Suprapubic skin (tissue), 4 donors: ENCODE data around the gene LIN28B. TPM values are rescaled to one million over a fixed set of nuclear protein-coding genes. Genes with fewer than 3 reads are reported as not detected.
"Not testable (repeated sequence)": the region's sequence is repeated elsewhere in the genome, so short reads cannot be mapped to it uniquely, and the experiment has no call there.

ENCODE experiments used
- DNase-seq, 2 donors: peaks; one replicate each; pipeline ENCODE4 v3.0.0-alpha.2; 2019; ENCODE audit warnings: low spot score in 2 of 2
- H3K27ac ChIP-seq: fragments of 200-600 bp; sonication (generic); one replicate; pipeline ENCODE4 v1.5.1; 2019
- H3K27me3 ChIP-seq: fragments of 200-600 bp; sonication (generic); one replicate; pipeline ENCODE4 v1.5.1; 2019
- H3K36me3 ChIP-seq: fragments of 200-600 bp; sonication (generic); one replicate; pipeline ENCODE4 v1.5.1; 2019
- H3K4me1 ChIP-seq: fragments of 200-600 bp; sonication (generic); one replicate; pipeline ENCODE4 v1.5.1; 2019
- H3K4me3 ChIP-seq: fragments of 200-600 bp; sonication (generic); one replicate; pipeline ENCODE4 v1.5.1; 2019; ENCODE audit warnings: mild to moderate bottlenecking
- H3K9me3 ChIP-seq: fragments of 200-600 bp; sonication (generic); one replicate; pipeline ENCODE4 v1.5.1; 2019
- EP300 ChIP-seq: sonication (generic); formaldehyde crosslinking; IDR thresholded peaks from one replicate; pipeline ENCODE4 v1.6.1; 2017; ENCODE audit warnings: antibody characterized with exemption
- POLR2A ChIP-seq, 2 donors: fragments of 450-650 bp; IDR thresholded peaks; one replicate each; pipeline ENCODE4 v1.6.1; 2017; ENCODE audit warnings: antibody characterized with exemption in 2 of 2, mild to moderate bottlenecking in 2 of 2, moderate library complexity in 2 of 2
- POLR2AphosphoS5 ChIP-seq, 3 donors: sonication (generic); formaldehyde crosslinking; IDR thresholded peaks; one replicate each; pipeline ENCODE4 v1.6.1; 2017; ENCODE audit warnings: antibody characterized with exemption in 3 of 3
- WGBS: methylation state at CpG from one replicate; pipeline ENCODE4 v1.1.5; 2018; 5-methylcytosine and 5-hydroxymethylcytosine counted together
- total RNA-seq, 4 donors: library from RNA; depleted of rRNA; stranded (reverse); fragments of >200 nt; gene quantifications; one replicate each; pipeline ENCODE4 v1.1.0, GENCODE V29; 2016
- TF ChIP-seq, protein P1 (sequence below), 2 donors: fragments of 200-600 bp in 1 of 2; fragments of 450-650 bp in 1 of 2; sonication (generic) in 1 of 2; IDR thresholded peaks; one replicate each; pipeline ENCODE4 v1.5.1; 2016 to 2019; ENCODE audit warnings: antibody characterized with exemption in 2 of 2, mild to moderate bottlenecking in 1 of 2, moderate library complexity in 1 of 2

LIN28B gene
- total RNA-seq, 4 donors from 2014 or later = not detected

DNA sequence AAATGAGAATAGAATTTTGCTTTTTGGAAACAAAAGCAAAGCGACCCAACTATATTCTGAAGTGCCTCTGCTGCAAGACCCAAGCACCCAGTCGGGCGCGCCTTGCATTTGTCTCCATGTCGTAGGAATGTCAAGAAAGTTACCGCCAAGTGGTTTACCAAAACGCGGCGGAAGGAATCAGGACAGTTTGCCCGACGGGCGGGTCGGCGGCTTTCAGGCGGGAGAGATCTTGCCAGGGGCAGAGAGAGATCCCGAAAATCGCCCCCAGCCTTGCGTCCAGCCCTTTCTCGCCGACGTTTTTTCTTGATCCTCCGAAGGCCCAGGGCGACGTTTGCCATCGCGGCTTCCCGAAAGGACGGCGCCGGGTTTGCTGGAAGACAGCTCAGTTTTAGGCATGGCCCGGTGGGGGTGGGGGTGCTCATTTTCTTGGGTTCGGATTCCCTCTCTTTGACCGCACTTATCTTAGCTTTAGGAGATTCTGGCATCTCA is 4.0 kb upstream of the LIN28B start:
- Histone ChIP-seq H3K27me3 (peaks cover 94% of the 10 kb centered on the region), H3K36me3 (no peaks in the 10 kb centered on the region), H3K27ac (no peak overlapping the region), H3K4me3 (no peak overlapping the region), H3K4me1 (peaks cover 13% of the 10 kb centered on the region), H3K9me3 (no peaks in the 10 kb centered on the region)
- DNase-seq = no peak
- 20% methylated on average over 33 of the region's 33 CpGs for WGBS
- no peak for TF ChIP-seq POLR2AphosphoS5 (IDR thresholded peaks at IDR 0.05)
- TF ChIP-seq, protein P1, sequence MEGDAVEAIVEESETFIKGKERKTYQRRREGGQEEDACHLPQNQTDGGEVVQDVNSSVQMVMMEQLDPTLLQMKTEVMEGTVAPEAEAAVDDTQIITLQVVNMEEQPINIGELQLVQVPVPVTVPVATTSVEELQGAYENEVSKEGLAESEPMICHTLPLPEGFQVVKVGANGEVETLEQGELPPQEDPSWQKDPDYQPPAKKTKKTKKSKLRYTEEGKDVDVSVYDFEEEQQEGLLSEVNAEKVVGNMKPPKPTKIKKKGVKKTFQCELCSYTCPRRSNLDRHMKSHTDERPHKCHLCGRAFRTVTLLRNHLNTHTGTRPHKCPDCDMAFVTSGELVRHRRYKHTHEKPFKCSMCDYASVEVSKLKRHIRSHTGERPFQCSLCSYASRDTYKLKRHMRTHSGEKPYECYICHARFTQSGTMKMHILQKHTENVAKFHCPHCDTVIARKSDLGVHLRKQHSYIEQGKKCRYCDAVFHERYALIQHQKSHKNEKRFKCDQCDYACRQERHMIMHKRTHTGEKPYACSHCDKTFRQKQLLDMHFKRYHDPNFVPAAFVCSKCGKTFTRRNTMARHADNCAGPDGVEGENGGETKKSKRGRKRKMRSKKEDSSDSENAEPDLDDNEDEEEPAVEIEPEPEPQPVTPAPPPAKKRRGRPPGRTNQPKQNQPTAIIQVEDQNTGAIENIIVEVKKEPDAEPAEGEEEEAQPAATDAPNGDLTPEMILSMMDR (IDR thresholded peaks at IDR 0.05) = no peak
- TF ChIP-seq POLR2A (IDR thresholded peaks at IDR 0.05) = no peak
- no peak for TF ChIP-seq EP300

DNA sequence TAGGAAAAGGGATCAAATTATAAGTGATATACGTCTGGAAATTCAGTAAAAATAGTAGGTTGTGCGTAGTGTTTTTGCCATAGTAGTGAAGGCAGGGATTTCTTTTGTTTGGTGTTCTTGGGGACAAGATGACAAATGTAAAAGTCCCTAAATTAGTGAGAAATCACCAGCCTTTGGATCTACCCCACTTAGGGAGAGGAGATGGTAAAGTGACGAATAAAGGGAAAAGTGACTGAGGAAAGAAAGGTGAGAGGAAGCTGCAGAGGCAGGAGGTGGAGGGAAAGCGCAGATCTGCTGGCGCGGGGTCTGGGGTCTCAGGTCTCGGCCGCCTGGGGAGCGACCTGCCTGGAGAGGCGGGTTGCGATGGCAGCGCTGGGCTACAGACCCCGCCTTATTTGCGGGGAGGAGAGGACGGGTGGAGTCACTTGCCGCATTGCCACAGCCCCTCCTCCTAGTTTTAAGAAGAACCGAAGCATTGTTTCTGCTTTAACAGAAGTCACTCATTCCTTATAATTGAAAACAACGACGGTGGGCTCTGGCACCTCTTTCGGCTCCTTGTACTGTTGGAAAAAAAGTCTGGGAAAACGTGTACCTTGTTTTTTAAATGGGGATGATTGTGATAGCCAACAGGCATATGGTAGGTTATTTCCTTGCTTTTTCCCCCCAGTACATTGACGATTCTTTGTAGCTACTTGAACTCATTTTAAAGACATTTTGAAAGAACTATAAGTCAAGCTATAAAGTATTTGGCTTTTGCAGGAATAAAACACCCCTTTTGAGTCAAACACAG is 3.3 kb upstream of the LIN28B start:
- 11% methylated on average over 22 of the region's 22 CpGs for WGBS
- H3K27me3 ChIP-seq = peaks cover 95% of the 10 kb centered on the region
- not testable (repeated sequence) for H3K36me3 ChIP-seq, H3K27ac ChIP-seq, H3K4me3 ChIP-seq, H3K9me3 ChIP-seq, DNase-seq
- H3K4me1 ChIP-seq = peaks cover 13% of the 10 kb centered on the region

DNA sequence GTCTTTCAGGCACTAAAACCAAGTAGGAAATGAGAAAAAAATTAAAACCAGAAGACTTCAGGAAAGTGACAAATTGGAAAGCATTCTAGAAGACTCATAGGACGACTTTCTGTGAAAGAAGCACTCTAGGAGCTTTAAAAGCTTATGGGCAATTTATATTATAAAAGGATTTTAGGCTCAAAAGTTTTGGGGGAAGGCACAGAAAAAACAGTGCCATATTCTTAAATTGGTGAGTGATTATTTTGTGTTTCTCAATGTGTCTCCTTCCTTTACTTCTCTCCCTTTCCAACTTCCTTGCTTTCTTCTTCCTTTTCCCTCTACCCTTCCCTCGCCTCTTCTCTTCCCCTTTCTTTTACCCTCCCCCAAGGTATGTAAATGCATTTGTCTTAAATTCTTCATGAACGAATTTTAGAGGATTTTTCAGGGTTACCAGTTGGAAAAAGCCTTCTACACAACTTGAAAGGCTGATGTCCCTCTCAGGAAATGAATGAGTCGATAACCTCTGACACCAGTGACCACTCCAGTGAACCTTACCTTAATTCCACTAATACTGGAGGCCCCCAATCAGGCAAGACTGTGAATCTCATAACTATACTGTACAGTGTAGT is 2.6 kb upstream of the LIN28B start:
- WGBS = 47% methylated on average over 4 of the region's 4 CpGs
- DNase-seq = no peak
- Histone ChIP-seq H3K27ac (no peak overlapping the region), H3K4me1 (peaks cover 13% of the 10 kb centered on the region), H3K27me3 (peaks cover 99% of the 10 kb centered on the region), H3K9me3 (no peaks in the 10 kb centered on the region), H3K4me3 (no peak overlapping the region), H3K36me3 (no peaks in the 10 kb centered on the region)
- TF ChIP-seq, protein P1 (IDR thresholded peaks at IDR 0.05) = no peak
- TF ChIP-seq POLR2A (IDR thresholded peaks at IDR 0.05) (no peak), EP300 (no peak), POLR2AphosphoS5 (IDR thresholded peaks at IDR 0.05) (no peak)

DNA sequence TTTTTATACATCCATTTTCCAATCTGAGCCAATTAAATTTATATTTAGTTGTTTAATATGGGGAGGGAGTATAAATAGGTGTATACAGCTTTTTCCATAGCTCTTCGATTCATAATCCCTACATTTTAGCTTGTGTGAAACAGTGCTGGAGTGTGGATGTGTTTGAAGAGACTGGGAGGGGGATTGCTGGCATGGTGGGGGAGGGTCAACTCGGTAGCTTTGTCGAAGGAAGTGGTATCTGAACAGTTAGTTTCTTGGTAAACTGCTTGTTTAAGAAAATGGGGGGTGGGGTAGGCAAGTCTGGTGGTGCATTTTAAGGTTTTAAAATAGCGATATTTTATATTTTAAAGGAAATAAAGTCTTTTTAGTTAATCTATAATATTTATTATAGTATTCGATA is 1.4 kb upstream of the LIN28B start:
- Histone ChIP-seq H3K4me3 (no peak overlapping the region), H3K36me3 (no peaks in the 10 kb centered on the region), H3K4me1 (peaks cover 13% of the 10 kb centered on the region), H3K9me3 (no peaks in the 10 kb centered on the region), H3K27ac (no peak overlapping the region), H3K27me3 (peaks cover 92% of the 10 kb centered on the region)
- WGBS = 35% methylated on average over 5 of the region's 5 CpGs
- DNase-seq = no peak
- TF ChIP-seq, protein P1 (IDR thresholded peaks at IDR 0.05) = no peak

DNA sequence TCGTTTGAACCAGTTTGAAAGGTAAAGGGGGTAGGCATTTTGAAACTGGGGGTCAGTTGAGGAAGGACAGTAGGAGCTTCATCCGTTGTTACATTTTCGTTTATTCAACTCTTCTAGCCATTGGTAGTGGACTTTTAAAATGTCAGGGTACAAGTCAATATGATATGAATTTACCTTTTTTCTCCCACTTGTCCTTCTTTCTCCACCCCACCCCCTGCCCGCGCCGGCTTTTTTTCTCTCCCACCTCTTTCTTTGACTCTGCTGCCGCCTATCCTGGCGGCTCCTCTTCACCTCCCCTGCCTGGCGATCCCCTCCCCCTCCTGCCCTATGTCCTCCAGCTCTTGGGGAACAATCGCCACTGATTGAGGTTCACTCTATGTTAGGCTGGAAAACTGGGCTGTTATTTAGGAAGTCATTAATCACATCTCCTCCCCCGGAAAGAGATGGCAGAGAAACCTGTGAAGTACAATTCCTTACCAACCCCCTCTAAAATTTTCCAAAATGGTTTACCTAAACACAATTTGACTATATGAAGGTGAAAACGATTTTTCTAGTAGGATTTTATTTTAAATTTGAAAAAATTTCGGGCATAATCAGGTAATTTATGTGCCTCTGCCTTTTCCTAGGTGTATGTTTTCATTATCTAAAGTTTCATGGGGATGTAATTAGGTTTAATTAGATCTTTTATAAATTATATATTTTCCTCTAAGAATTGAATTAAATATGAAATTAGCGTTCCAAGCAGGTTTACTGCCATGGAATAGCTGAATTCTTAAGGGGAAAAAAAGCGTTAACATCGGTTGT is 778 bp upstream of the LIN28B start:
- Histone ChIP-seq H3K27ac (no peak overlapping the region), H3K9me3 (no peaks in the 10 kb centered on the region), H3K4me3 (no peak overlapping the region), H3K36me3 (no peaks in the 10 kb centered on the region), H3K4me1 (peaks cover 13% of the 10 kb centered on the region), H3K27me3 (peaks cover 85% of the 10 kb centered on the region)
- 14% methylated on average over 16 of the region's 16 CpGs for WGBS
- TF ChIP-seq EP300 = no peak
- TF ChIP-seq, protein P1 (IDR thresholded peaks at IDR 0.05) = no peak
- no peak for TF ChIP-seq POLR2AphosphoS5 (IDR thresholded peaks at IDR 0.05)
- no peak for TF ChIP-seq POLR2A (IDR thresholded peaks at IDR 0.05)
- no peak for DNase-seq
